Activated CD4-positive, alpha-beta memory T cell treated with anti-CD3 and anti-CD28 coated beads for 36 hours (primary cell): ENCODE data around the gene KCNK15. TPM values are rescaled to one million over a fixed set of nuclear protein-coding genes. Genes with fewer than 3 reads are reported as not detected.
A peak's percentile ranks its signal among the peaks of the same experiment; 100 is the strongest.

Experiments
- CTCF ChIA-PET: fragments of 350-600 bp; sonication (Branson Sonifier 250); formaldehyde crosslinking; loops from one replicate; lab custom pipeline; 2021; ENCODE audit warnings: antibody characterized with exemption, inconsistent platforms; lab: Charles Lee
- POLR2A ChIA-PET: fragments of 350-600 bp; sonication (Branson Sonifier 250); formaldehyde crosslinking; loops from one replicate; lab custom pipeline; 2021; ENCODE audit warnings: antibody characterized with exemption; lab: Charles Lee
- DNase-seq: peaks from one replicate; pipeline ENCODE4 v3.0.0-alpha.2; 2020
- H3K27ac Mint-ChIP-seq: one replicate; pipeline ENCODE4 v1.8.0; 2021; ENCODE audit warnings: mixed read lengths
- H3K27me3 Mint-ChIP-seq: one replicate; pipeline ENCODE4 v1.8.0; 2021; ENCODE audit warnings: mixed read lengths
- H3K36me3 Mint-ChIP-seq: one replicate; pipeline ENCODE4 v1.8.0; 2021; ENCODE audit warnings: mixed read lengths
- H3K4me1 Mint-ChIP-seq: one replicate; pipeline ENCODE4 v1.8.0; 2021; ENCODE audit warnings: low read depth, mixed read lengths
- H3K4me3 Mint-ChIP-seq: one replicate; pipeline ENCODE4 v1.8.0; 2021; ENCODE audit warnings: mild to moderate bottlenecking, mixed read lengths
- H3K9me3 Mint-ChIP-seq: one replicate; pipeline ENCODE4 v1.8.0; 2021; ENCODE audit warnings: mixed read lengths
- intact Hi-C: fragments of 100-400 bp; cut with micrococcal nuclease; formaldehyde crosslinking; loops from one replicate; pipeline ENCODE4 v1.15.1; 2023
- total RNA-seq, 2 experiments: library from RNA; stranded (reverse); gene quantifications; one replicate each; pipeline ENCODE4 v1.2.3, GENCODE V29; 2021

KCNK15 gene
- total RNA-seq, 2 experiments from 2014 or later = 0.71 to 0.77 TPM

- Mint-ChIP-seq H3K4me1 (no peaks in the 10 kb centered on the region), H3K9me3 (no peaks in the 10 kb centered on the region), H3K4me3 (no peak overlapping the region), H3K27ac (no peak overlapping the region), H3K27me3 (peaks cover 9% of the 10 kb centered on the region), H3K36me3 (no peaks in the 10 kb centered on the region)
- POLR2A ChIA-PET = no interaction called here
- CTCF ChIA-PET = interaction anchor here (1.0 kb wide), 1 partner anchor 21 kb away, joined by 3 read pairs; no protein-coding TSS in a partner anchor
- intact Hi-C loops = no loop called here
- DNase-seq = no peak
Measured at GRCh38 chr20:44768854-44769480, 23.3 kb downstream of the KCNK15 start.

GRCh38 chr20:44769481-44769863 lies 23.8 kb downstream of the KCNK15 start:
- intact Hi-C loops = no loop called here
- ChIA-PET CTCF (interaction anchor here (1.0 kb wide), 1 partner anchor 22 kb away, joined by 3 read pairs; no protein-coding TSS in a partner anchor), POLR2A (no interaction called here)
- Mint-ChIP-seq H3K4me1 (no peaks in the 10 kb centered on the region), H3K36me3 (no peaks in the 10 kb centered on the region), H3K4me3 (no peak overlapping the region), H3K27ac (no peak overlapping the region), H3K27me3 (peaks cover 9% of the 10 kb centered on the region), H3K9me3 (no peaks in the 10 kb centered on the region)
- no peak for DNase-seq

GRCh38 chr20:44770484-44771171 lies 25.0 kb downstream of the KCNK15 start:
- DNase-seq = no peak
- POLR2A ChIA-PET = no interaction called here
- intact Hi-C loops = no loop called here
- no peaks in the 10 kb centered on the region for H3K9me3 Mint-ChIP-seq
- H3K4me3 Mint-ChIP-seq = no peak overlapping the region
- peaks cover 9% of the 10 kb centered on the region for H3K27me3 Mint-ChIP-seq
- no peak overlapping the region for H3K27ac Mint-ChIP-seq
- CTCF ChIA-PET = interaction anchor here (1.3 kb wide), 1 partner anchor 22 kb away, joined by 5 read pairs; no protein-coding TSS in a partner anchor
- H3K36me3 Mint-ChIP-seq = no peaks in the 10 kb centered on the region
- no peaks in the 10 kb centered on the region for H3K4me1 Mint-ChIP-seq

GRCh38 chr20:44771172-44771535 lies 25.5 kb downstream of the KCNK15 start:
- intact Hi-C loops = no loop called here
- no peak overlapping the region for H3K27ac Mint-ChIP-seq
- CTCF ChIA-PET = interaction anchor here (1.3 kb wide), 1 partner anchor 23 kb away, joined by 5 read pairs; no protein-coding TSS in a partner anchor
- no peak overlapping the region for H3K4me3 Mint-ChIP-seq
- H3K9me3 Mint-ChIP-seq = no peaks in the 10 kb centered on the region
- no peak for DNase-seq
- H3K36me3 Mint-ChIP-seq = no peaks in the 10 kb centered on the region
- POLR2A ChIA-PET = no interaction called here
- H3K4me1 Mint-ChIP-seq = no peaks in the 10 kb centered on the region
- H3K27me3 Mint-ChIP-seq = peaks cover 9% of the 10 kb centered on the region

GRCh38 chr20:44772636-44773035 lies 27.0 kb downstream of the KCNK15 start:
- ChIA-PET CTCF (no interaction called here), POLR2A (no interaction called here)
- intact Hi-C loops = no loop called here
- peaks cover 13% of the 10 kb centered on the region for H3K27me3 Mint-ChIP-seq
- H3K4me1 Mint-ChIP-seq = no peaks in the 10 kb centered on the region
- H3K9me3 Mint-ChIP-seq = no peaks in the 10 kb centered on the region
- no peak for DNase-seq
- no peak overlapping the region for H3K4me3 Mint-ChIP-seq
- H3K27ac Mint-ChIP-seq = no peak overlapping the region
- no peaks in the 10 kb centered on the region for H3K36me3 Mint-ChIP-seq

GRCh38 chr20:44773070-44773829 lies 27.6 kb downstream of the KCNK15 start:
- H3K36me3 Mint-ChIP-seq = no peaks in the 10 kb centered on the region
- H3K27me3 Mint-ChIP-seq = peaks cover 13% of the 10 kb centered on the region
- no peak overlapping the region for H3K4me3 Mint-ChIP-seq
- POLR2A ChIA-PET = no interaction called here
- intact Hi-C loops = no loop called here
- no peak overlapping the region for H3K27ac Mint-ChIP-seq
- DNase-seq = no peak
- H3K9me3 Mint-ChIP-seq = no peaks in the 10 kb centered on the region
- CTCF ChIA-PET = no interaction called here
- no peaks in the 10 kb centered on the region for H3K4me1 Mint-ChIP-seq

- no peaks in the 10 kb centered on the region for H3K36me3 Mint-ChIP-seq
- no peaks in the 10 kb centered on the region for H3K4me1 Mint-ChIP-seq
- H3K4me3 Mint-ChIP-seq = no peak overlapping the region
- peaks cover 13% of the 10 kb centered on the region for H3K27me3 Mint-ChIP-seq
- DNase-seq = peak; percentile 21
- intact Hi-C loops = no loop called here
- ChIA-PET POLR2A (no interaction called here), CTCF (interaction anchor here (0.9 to 1.2 kb wide), 4 partner anchors 9 to 335 kb away, joined by 3 to 5 read pairs (median 4); no protein-coding TSS in a partner anchor)
- no peak overlapping the region for H3K27ac Mint-ChIP-seq
- H3K9me3 Mint-ChIP-seq = no peaks in the 10 kb centered on the region
Measured at GRCh38 chr20:44776980-44777379, 31.3 kb downstream of the KCNK15 start.

GRCh38 chr20:44780226-44780625 lies 34.6 kb downstream of the KCNK15 start:
- intact Hi-C loops = no loop called here
- H3K4me3 Mint-ChIP-seq = no peak overlapping the region
- DNase-seq = peak; percentile 55
- POLR2A ChIA-PET = no interaction called here
- no peaks in the 10 kb centered on the region for H3K36me3 Mint-ChIP-seq
- no peaks in the 10 kb centered on the region for H3K4me1 Mint-ChIP-seq
- H3K27ac Mint-ChIP-seq = no peak overlapping the region
- peaks cover 11% of the 10 kb centered on the region for H3K27me3 Mint-ChIP-seq
- CTCF ChIA-PET = no interaction called here
- no peaks in the 10 kb centered on the region for H3K9me3 Mint-ChIP-seq

GRCh38 chr20:44781118-44781517 lies 35.5 kb downstream of the KCNK15 start:
- Mint-ChIP-seq H3K9me3 (no peaks in the 10 kb centered on the region), H3K27ac (no peak overlapping the region), H3K36me3 (no peaks in the 10 kb centered on the region), H3K27me3 (peaks cover 11% of the 10 kb centered on the region), H3K4me3 (no peak overlapping the region), H3K4me1 (no peaks in the 10 kb centered on the region)
- ChIA-PET POLR2A (no interaction called here), CTCF (no interaction called here)
- intact Hi-C loops = no loop called here
- no peak for DNase-seq

GRCh38 chr20:44781791-44782190 lies 36.1 kb downstream of the KCNK15 start:
- ChIA-PET POLR2A (no interaction called here), CTCF (no interaction called here)
- H3K4me1 Mint-ChIP-seq = no peaks in the 10 kb centered on the region
- intact Hi-C loops = no loop called here
- H3K9me3 Mint-ChIP-seq = no peaks in the 10 kb centered on the region
- no peaks in the 10 kb centered on the region for H3K36me3 Mint-ChIP-seq
- H3K4me3 Mint-ChIP-seq = no peak overlapping the region
- peaks cover 11% of the 10 kb centered on the region for H3K27me3 Mint-ChIP-seq
- H3K27ac Mint-ChIP-seq = no peak overlapping the region
- DNase-seq = no peak

- POLR2A ChIA-PET = no interaction called here
- CTCF ChIA-PET = interaction anchor here (0.6 kb wide), 2 partner anchors 82 to 121 kb away, joined by 3 read pairs; no protein-coding TSS in a partner anchor
- Mint-ChIP-seq H3K27ac (no peak overlapping the region), H3K27me3 (peaks cover 14% of the 10 kb centered on the region), H3K4me1 (no peaks in the 10 kb centered on the region), H3K9me3 (no peaks in the 10 kb centered on the region), H3K4me3 (no peak overlapping the region), H3K36me3 (no peaks in the 10 kb centered on the region)
- intact Hi-C loops = no loop called here
- DNase-seq = no peak
Measured at GRCh38 chr20:44784688-44785087, 39.0 kb downstream of the KCNK15 start.

- intact Hi-C loops = no loop called here
- no peak overlapping the region for H3K4me3 Mint-ChIP-seq
- DNase-seq = no peak
- peaks cover 11% of the 10 kb centered on the region for H3K27me3 Mint-ChIP-seq
- no peak overlapping the region for H3K27ac Mint-ChIP-seq
- ChIA-PET POLR2A (no interaction called here), CTCF (interaction anchor here (0.7 to 1.6 kb wide), 4 partner anchors 9 to 360 kb away, joined by 3 to 5 read pairs (median 3); no protein-coding TSS in a partner anchor)
- no peaks in the 10 kb centered on the region for H3K9me3 Mint-ChIP-seq
- no peaks in the 10 kb centered on the region for H3K36me3 Mint-ChIP-seq
- H3K4me1 Mint-ChIP-seq = no peaks in the 10 kb centered on the region
Measured at GRCh38 chr20:44785768-44786167, 40.1 kb downstream of the KCNK15 start.
